Ovary (tissue), 9 donors: ENCODE measurements around the gene FBXL5. TPM values are rescaled to one million over a fixed set of nuclear protein-coding genes. Genes with fewer than 3 reads are reported as not detected.

Experiments used
- DNase-seq, 5 donors: peaks; one replicate each; pipeline ENCODE4 v3.0.0-alpha.2; 2019 to 2020
- H3K27ac ChIP-seq, 2 donors: fragments of 200-600 bp; one replicate each; pipeline versions ENCODE4 v1.5.1 to v1.8.0; 2019 to 2022
- H3K27me3 ChIP-seq: fragments of 200-600 bp; one replicate; pipeline ENCODE4 v1.8.0; 2022
- H3K36me3 ChIP-seq: fragments of 200-600 bp; sonication (generic); one replicate; pipeline ENCODE4 v1.5.1; 2019
- H3K4me1 ChIP-seq: one replicate; pipeline ENCODE4 v1.8.1; 2013; ENCODE audit warnings: mild to moderate bottlenecking, moderate library complexity; ENCODE audit not compliant: insufficient read depth
- H3K4me3 ChIP-seq: fragments of 200-600 bp; sonication (generic); one replicate; pipeline ENCODE4 v1.5.1; 2017
- H3K9me3 ChIP-seq, 2 donors: fragments of 200-600 bp in 1 of 2; sonication (generic) in 1 of 2; one replicate each; pipeline versions ENCODE4 v1.5.1 to v1.8.1; 2013 to 2019; ENCODE audit warnings: mild to moderate bottlenecking in 1 of 2, moderate library complexity in 1 of 2
- CTCF ChIP-seq, 3 donors: fragments of 450-650 bp in 2 of 3; fragments of 200-600 bp in 1 of 3; IDR thresholded peaks; one replicate each; pipeline versions ENCODE4 v1.5.1 to v1.8.0; 2016 to 2022; ENCODE audit warnings: antibody characterized with exemption in 3 of 3, mild to moderate bottlenecking in 1 of 3
- EP300 ChIP-seq: sonication (generic); formaldehyde crosslinking; IDR thresholded peaks from one replicate; pipeline ENCODE4 v1.6.1; 2017; ENCODE audit warnings: antibody characterized with exemption
- POLR2A ChIP-seq: fragments of 450-650 bp; IDR thresholded peaks from one replicate; pipeline ENCODE4 v1.6.1; 2017; ENCODE audit warnings: antibody characterized with exemption, mild to moderate bottlenecking, moderate library complexity
- WGBS, 3 donors: extraction: QIAGEN DNeasy Blood & Tissue Kit in 1 of 3; methylation state at CpG; one replicate each; pipeline versions ENCODE4 v1.1.5 to v1.1.7; 2013 to 2017; 5-methylcytosine and 5-hydroxymethylcytosine counted together
- intact Hi-C, 4 donors: fragments of 100-400 bp; cut with DNase I; formaldehyde crosslinking; loops; one replicate each; pipeline versions ENCODE4 v1.11.0 to v1.15.1; 2022 to 2023
- polyA plus RNA-seq, 2 donors: library from polyadenylated mRNA; stranded (reverse); fragments of 200-250 nt in 1 of 2; fragments of 350-450 nt in 1 of 2; fragmentation: Illumina TruSeq in 1 of 2; extraction: RNeasy Lipid Tissue Mini Kit (QIAGEN cat#74804) in 1 of 2; gene quantifications; one replicate each; pipeline ENCODE4 v1.2.3, GENCODE V29; 2013 to 2014
- total RNA-seq, 7 donors: library from RNA; depleted of rRNA in 2 of 7; stranded (reverse); fragments of >200 nt in 2 of 7; fragmentation: NEBNext Ultra II Directional in 3 of 7; extraction: Animal tissue kit (Norgen Biotek cat#: 25700) in 3 of 7; gene quantifications; one replicate each; pipeline versions ENCODE4 v1.1.0 to v1.2.4, GENCODE V29; 2016 to 2023
- donor health status: DM: no; HTN: no; CAD: no; lungs with moderate emphysema.
- donor health status: DM: no; HTN: no; CAD: no.
- donor health status: Bipolar disorder and iron deficiency.
- donor health status: DM: yes; HTN: yes; CAD: no.
- donor health status: DM: no; HTN: no; CAD: no.
- donor health status: DM: yes; HTN: yes; CAD: no.

FBXL5 gene
- total and polyA plus RNA-seq, 9 donors = 68.7 to 104 (median 90.4) TPM

GRCh38 chr4:15557786-15558550 is 97.2 kb downstream of the FBXL5 start:
- DNase-seq = no peak
- Histone ChIP-seq H3K4me1 (no peaks in the 10 kb centered on the region), H3K9me3 (no peaks in the 10 kb centered on the region), H3K36me3 (no peaks in the 10 kb centered on the region), H3K27ac (no peak overlapping the region), H3K27me3 (no peaks in the 10 kb centered on the region), H3K4me3 (no peak overlapping the region)
- intact Hi-C loops = no loop called here
- TF ChIP-seq CTCF (IDR thresholded peaks at IDR 0.05) (no peak), POLR2A (no peak), EP300 (no peak)
- WGBS, 3 donors = 84 to 90% (median 85%) methylated on average over 2 of the region's 2 CpGs

GRCh38 chr4:15556511-15557092 is 98.6 kb downstream of the FBXL5 start:
- intact Hi-C loops = no loop called here

More at GRCh38 chr4:15556511-15557092, 98.6 kb downstream of the FBXL5 start:
- 78 to 90% (median 86%) methylated on average over 4 of the region's 4 CpGs for WGBS, 3 donors
- no peaks in the 10 kb centered on the region for H3K9me3 ChIP-seq
- no peak overlapping the region for H3K4me3 ChIP-seq
- H3K4me1 ChIP-seq = no peaks in the 10 kb centered on the region
- no peaks in the 10 kb centered on the region for H3K36me3 ChIP-seq
- no peaks in the 10 kb centered on the region for H3K27me3 ChIP-seq
- TF ChIP-seq POLR2A = no peak
- no peak for TF ChIP-seq EP300
- no peak for TF ChIP-seq CTCF (IDR thresholded peaks at IDR 0.05)
- no peak overlapping the region for H3K27ac ChIP-seq
- DNase-seq = no peak

Other genes starting within 250 kb of the FBXL5 start
- 10 to 100 TPM in 4 of 7 donors, 1 to 10 TPM in 3; 5.9 to 20.1 (median 14.1) TPM for gene C1QTNF7, start 227.3 kb downstream of the FBXL5 start, total RNA-seq
- 10 to 100 TPM in 1 of 2 donors, 1 to 10 TPM in 1; 8.6 to 23.6 TPM for gene C1QTNF7, start 227.3 kb downstream of the FBXL5 start, polyA plus RNA-seq
- gene CC2D2A, start 185.5 kb downstream of the FBXL5 start, total RNA-seq = 10 to 100 TPM; 10.6 to 53.9 (median 17.5) TPM
- gene CC2D2A, start 185.5 kb downstream of the FBXL5 start, polyA plus RNA-seq = 10 to 100 TPM in 1 of 2 donors, 1 to 10 TPM in 1; 9.4 to 38.9 TPM
- gene FAM200B, start 26.5 kb upstream of the FBXL5 start, total RNA-seq = 10 to 100 TPM; 40.7 to 60.0 (median 50.3) TPM
- 10 to 100 TPM; 67.1 to 69.2 TPM for gene FAM200B, start 26.5 kb upstream of the FBXL5 start, polyA plus RNA-seq
- gene BST1, start 47.7 kb upstream of the FBXL5 start, total RNA-seq = 1 to 10 TPM; 5.6 to 9.8 (median 6.8) TPM
- 10 to 100 TPM; 10.9 to 18.5 TPM for gene BST1, start 47.7 kb upstream of the FBXL5 start, polyA plus RNA-seq
- 1 to 10 TPM in 3 of 7 donors, under 1 TPM in 4; 0.23 to 9.5 (median 0.97) TPM for gene CD38, start 123.0 kb upstream of the FBXL5 start, total RNA-seq
- 1 to 10 TPM in 1 of 2 donors, under 1 TPM in 1; 0.25 to 3.0 TPM for gene CD38, start 123.0 kb upstream of the FBXL5 start, polyA plus RNA-seq